Measurements from ENCODE around the gene SPEF1. TPM values are rescaled to one million over a fixed set of nuclear protein-coding genes. Genes with fewer than 3 reads are reported as not detected.

Gene SPEF1
- total RNA-seq, 3 donors from 2014 or later = 0.33 to 0.88 TPM; not detected in 1

DNA sequence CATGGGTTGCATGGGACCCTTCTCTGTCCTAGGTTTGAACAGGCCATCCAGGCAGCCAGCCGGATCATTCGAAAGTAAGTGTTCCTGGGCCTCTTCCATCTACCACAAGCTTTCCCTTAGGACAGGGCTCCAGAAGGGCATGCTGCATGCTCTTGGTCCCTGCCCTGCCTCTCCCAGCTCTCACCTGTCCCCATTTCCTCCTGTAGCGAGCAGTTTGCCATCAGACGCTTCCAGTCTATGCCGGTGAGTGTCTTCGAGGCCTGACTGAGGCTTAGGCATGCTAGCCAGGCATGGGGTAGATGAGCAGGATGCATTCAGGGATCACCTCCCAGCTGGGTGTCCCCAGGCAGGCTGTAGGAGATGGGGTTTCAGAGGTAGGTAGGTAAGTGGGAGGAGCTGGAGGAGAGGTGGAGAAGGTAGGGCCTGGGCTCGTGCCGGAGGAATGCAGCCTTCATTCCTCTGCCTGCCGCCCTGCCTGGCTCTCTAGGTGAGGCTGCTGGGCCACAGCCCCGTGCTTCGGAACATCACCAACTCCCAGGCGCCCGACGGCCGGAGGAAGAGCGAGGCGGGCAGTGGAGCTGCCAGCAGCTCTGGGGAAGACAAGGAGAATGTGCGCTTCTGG is 19.1 kb upstream of the SPEF1 start:
- peaks cover 0 to 12% of the 10 kb centered on the region in 2 donors for H3K4me1 ChIP-seq
- H3K36me3 ChIP-seq = no peaks in the 10 kb centered on the region
- H3K4me3 ChIP-seq = no peak overlapping the region
- TF ChIP-seq POLR2A (IDR thresholded peaks at IDR 0.05) (no peak), POLR2AphosphoS5 (IDR thresholded peaks at IDR 0.05) (no peak)
- TF ChIP-seq, protein P1, sequence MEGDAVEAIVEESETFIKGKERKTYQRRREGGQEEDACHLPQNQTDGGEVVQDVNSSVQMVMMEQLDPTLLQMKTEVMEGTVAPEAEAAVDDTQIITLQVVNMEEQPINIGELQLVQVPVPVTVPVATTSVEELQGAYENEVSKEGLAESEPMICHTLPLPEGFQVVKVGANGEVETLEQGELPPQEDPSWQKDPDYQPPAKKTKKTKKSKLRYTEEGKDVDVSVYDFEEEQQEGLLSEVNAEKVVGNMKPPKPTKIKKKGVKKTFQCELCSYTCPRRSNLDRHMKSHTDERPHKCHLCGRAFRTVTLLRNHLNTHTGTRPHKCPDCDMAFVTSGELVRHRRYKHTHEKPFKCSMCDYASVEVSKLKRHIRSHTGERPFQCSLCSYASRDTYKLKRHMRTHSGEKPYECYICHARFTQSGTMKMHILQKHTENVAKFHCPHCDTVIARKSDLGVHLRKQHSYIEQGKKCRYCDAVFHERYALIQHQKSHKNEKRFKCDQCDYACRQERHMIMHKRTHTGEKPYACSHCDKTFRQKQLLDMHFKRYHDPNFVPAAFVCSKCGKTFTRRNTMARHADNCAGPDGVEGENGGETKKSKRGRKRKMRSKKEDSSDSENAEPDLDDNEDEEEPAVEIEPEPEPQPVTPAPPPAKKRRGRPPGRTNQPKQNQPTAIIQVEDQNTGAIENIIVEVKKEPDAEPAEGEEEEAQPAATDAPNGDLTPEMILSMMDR (IDR thresholded peaks at IDR 0.05) = no peak
- no peak for DNase-seq (ENCODE audit: low spot score in 2 of 2)
- intact Hi-C loops (cut with DNase I; ENCODE audit: low total_unique reads) = no loop called here
- peak overlapping the region in 1 of 2 donors; percentile 91 for H3K27ac ChIP-seq
- no peaks in the 10 kb centered on the region for H3K27me3 ChIP-seq
- H3K9me3 ChIP-seq = no peaks in the 10 kb centered on the region

GRCh38 chr20:3798908-3799248 is 17.6 kb upstream of the SPEF1 start:
- Histone ChIP-seq H3K4me3 (no peak overlapping the region), H3K36me3 (no peaks in the 10 kb centered on the region), H3K9me3 (no peaks in the 10 kb centered on the region), H3K27ac (peak overlapping the region; percentile 25 to 48), H3K4me1 (peaks cover 0 to 12% of the 10 kb centered on the region in 2 donors), H3K27me3 (no peaks in the 10 kb centered on the region)
- intact Hi-C loops (cut with DNase I; ENCODE audit: low total_unique reads) = no loop called here
- DNase-seq (ENCODE audit: low spot score in 2 of 2) = no peak
- TF ChIP-seq POLR2A (IDR thresholded peaks at IDR 0.05) = no peak
- no peak for TF ChIP-seq POLR2AphosphoS5 (IDR thresholded peaks at IDR 0.05)
- TF ChIP-seq, protein P1 (IDR thresholded peaks at IDR 0.05) = no peak

DNA sequence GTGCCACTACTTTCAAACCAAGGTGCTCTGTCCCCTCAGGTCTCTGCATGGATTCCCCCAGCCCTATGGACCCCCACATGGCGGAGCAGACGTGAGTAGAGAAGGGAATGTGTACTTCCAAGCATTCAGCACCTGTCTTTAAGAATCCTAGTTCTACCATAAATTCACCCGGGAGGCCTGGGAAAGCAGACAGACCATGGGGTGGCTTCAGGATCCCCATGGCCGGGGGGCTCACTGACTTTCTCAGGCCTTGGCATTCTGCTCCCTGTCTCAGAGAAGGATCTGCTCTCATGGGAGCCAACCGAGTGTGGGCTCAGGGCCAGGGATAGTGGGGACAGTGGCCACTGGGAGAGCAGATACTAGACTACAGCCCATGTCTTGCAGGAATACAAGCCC is 17.1 kb upstream of the SPEF1 start:
- Histone ChIP-seq H3K4me3 (no peak overlapping the region), H3K9me3 (no peaks in the 10 kb centered on the region), H3K36me3 (no peaks in the 10 kb centered on the region), H3K4me1 (peaks cover 0 to 12% of the 10 kb centered on the region in 2 donors), H3K27ac (no peak overlapping the region), H3K27me3 (no peaks in the 10 kb centered on the region)
- no peak for DNase-seq (ENCODE audit: low spot score in 2 of 2)
- TF ChIP-seq POLR2A (IDR thresholded peaks at IDR 0.05) (no peak), POLR2AphosphoS5 (IDR thresholded peaks at IDR 0.05) (no peak)
- TF ChIP-seq, protein P1 (IDR thresholded peaks at IDR 0.05) = no peak
- intact Hi-C loops (cut with DNase I; ENCODE audit: low total_unique reads) = no loop called here

- Histone ChIP-seq H3K27ac (peak overlapping the region; percentile 26 to 97), H3K27me3 (no peaks in the 10 kb centered on the region), H3K4me1 (peaks cover 0 to 12% of the 10 kb centered on the region in 2 donors), H3K4me3 (peak overlapping the region; percentile 59 to 93 (median 69)), H3K36me3 (no peaks in the 10 kb centered on the region), H3K9me3 (no peaks in the 10 kb centered on the region)
- DNase-seq (ENCODE audit: low spot score in 2 of 2) = no peak
- TF ChIP-seq POLR2AphosphoS5 (IDR thresholded peaks at IDR 0.05) (no peak), POLR2A (IDR thresholded peaks at IDR 0.05) (no peak)
- intact Hi-C loops (cut with DNase I; ENCODE audit: low total_unique reads) = no loop called here
Measured at GRCh38 chr20:3797592-3798372, 16.5 kb upstream of the SPEF1 start.

GRCh38 chr20:3797226-3797545 is 15.9 kb upstream of the SPEF1 start:
- H3K27ac ChIP-seq = peak overlapping the region; percentile 26 to 97
- intact Hi-C loops (cut with DNase I; ENCODE audit: low total_unique reads) = no loop called here
- H3K4me1 ChIP-seq = peaks cover 0 to 8% of the 10 kb centered on the region in 2 donors
- H3K9me3 ChIP-seq = no peaks in the 10 kb centered on the region
- TF ChIP-seq POLR2A (IDR thresholded peaks at IDR 0.05) = no peak
- no peak for TF ChIP-seq POLR2AphosphoS5 (IDR thresholded peaks at IDR 0.05)
- TF ChIP-seq, protein P1 (IDR thresholded peaks at IDR 0.05) = no peak
- H3K36me3 ChIP-seq = no peaks in the 10 kb centered on the region
- DNase-seq (ENCODE audit: low spot score in 2 of 2) = no peak
- H3K4me3 ChIP-seq = peak overlapping the region; percentile 59 to 93 (median 69)
- H3K27me3 ChIP-seq = no peaks in the 10 kb centered on the region

Data from breast epithelium (tissue), 4 donors.